Measurements from ENCODE around the gene SMAD7. TPM values are rescaled to one million over a fixed set of nuclear protein-coding genes. Genes with fewer than 3 reads are reported as not detected.
A peak's percentile ranks its signal among the peaks of the same experiment; 100 is the strongest.

SMAD7 gene
- total RNA-seq, 1 experiment from 2014 or later: 5.8 TPM

DNA sequence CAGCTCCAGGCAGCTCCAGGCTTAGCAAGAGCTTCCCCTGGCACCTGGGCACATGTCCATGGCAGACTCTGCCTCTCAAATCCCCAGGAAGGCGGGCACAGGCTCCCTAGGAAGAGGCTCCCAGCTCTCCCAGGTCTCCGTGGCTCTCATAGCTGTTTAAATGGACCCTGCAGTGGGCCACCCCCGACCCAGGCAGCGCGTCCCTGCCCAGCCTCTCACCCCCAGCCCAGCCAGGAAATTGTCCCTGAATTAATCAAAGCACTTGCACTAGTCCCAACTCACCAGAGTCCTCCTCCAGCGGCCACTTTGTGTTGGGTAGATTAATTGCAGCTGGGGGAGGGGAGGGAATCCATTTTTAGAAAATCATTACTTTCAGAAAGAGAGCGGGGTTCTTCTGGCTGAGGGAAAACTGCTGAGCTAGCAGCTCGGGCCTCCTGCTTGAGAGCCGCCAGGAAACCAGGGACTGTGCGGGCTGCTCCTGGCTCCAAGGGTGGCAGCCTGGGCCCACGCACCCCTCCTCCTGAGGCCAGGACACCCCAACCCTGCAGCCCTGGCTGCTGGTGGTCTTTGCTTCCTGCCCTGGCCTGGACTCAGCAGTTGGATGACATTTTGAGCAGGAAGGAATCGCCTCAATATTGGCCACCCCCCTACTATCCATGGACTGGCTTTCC is 36.0 kb downstream of the SMAD7 start:
- no peak overlapping the region for H3K27ac ChIP-seq

DNA sequence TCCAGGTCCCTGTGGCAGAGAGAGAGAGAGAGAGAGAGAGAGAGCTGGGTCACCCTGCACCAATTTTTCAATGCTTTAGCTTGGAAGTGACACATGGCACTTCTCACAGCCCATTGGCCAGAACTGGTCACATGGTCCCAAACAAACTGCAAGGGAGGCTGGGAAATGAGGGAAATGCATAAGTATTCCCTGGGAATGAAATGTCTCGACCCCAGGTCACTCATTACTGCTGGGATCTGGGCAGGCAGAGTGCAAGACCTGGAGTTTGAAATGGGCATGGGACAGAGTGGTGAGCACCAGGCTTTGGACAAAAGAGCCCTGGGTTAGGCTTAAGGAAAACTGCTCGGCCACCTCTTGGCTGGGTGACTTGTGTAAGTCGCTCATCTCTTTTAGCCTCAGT is 37.0 kb downstream of the SMAD7 start:
- no peak overlapping the region for H3K27ac ChIP-seq
- H3K4me2 ChIP-seq: no peak overlapping the region
- H2AFZ ChIP-seq: no peak overlapping the region
- H3K4me3 ChIP-seq: no peak overlapping the region
- H3K9me3 ChIP-seq (ENCODE audit: insufficient read depth, low read depth): no peaks in the 10 kb centered on the region
- ChIA-PET POLR2A (ENCODE audit: unreplicated experiment) (no interaction called here), CTCF (no interaction called here)
- no peak for DNase-seq
- intact Hi-C loops (cut with micrococcal nuclease; ENCODE audit: unreplicated experiment): loop anchor here (1.0 to 10.0 kb wide), 2 partner anchors 136 to 199 kb away; no protein-coding TSS in a partner anchor
- H4K20me1 ChIP-seq (ENCODE audit: insufficient read depth): no peaks in the 10 kb centered on the region
- peaks cover 17% of the 10 kb centered on the region for H3F3A ChIP-seq (ENCODE audit: insufficient read depth, low read depth)
- no peaks in the 10 kb centered on the region for H3K9me2 ChIP-seq (ENCODE audit: insufficient read depth)
- H3K79me2 ChIP-seq (ENCODE audit: low read depth): no peaks in the 10 kb centered on the region
- H3K4me1 ChIP-seq (replicated peaks; ENCODE audit: insufficient read depth): no peaks in the 10 kb centered on the region
- no peak for TF ChIP-seq EZH2 (IDR thresholded peaks at IDR 0.05; ENCODE audit: low read depth)
- TF ChIP-seq, protein P1, sequence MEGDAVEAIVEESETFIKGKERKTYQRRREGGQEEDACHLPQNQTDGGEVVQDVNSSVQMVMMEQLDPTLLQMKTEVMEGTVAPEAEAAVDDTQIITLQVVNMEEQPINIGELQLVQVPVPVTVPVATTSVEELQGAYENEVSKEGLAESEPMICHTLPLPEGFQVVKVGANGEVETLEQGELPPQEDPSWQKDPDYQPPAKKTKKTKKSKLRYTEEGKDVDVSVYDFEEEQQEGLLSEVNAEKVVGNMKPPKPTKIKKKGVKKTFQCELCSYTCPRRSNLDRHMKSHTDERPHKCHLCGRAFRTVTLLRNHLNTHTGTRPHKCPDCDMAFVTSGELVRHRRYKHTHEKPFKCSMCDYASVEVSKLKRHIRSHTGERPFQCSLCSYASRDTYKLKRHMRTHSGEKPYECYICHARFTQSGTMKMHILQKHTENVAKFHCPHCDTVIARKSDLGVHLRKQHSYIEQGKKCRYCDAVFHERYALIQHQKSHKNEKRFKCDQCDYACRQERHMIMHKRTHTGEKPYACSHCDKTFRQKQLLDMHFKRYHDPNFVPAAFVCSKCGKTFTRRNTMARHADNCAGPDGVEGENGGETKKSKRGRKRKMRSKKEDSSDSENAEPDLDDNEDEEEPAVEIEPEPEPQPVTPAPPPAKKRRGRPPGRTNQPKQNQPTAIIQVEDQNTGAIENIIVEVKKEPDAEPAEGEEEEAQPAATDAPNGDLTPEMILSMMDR (conservative IDR thresholded peaks at IDR 0.05): no peak
- H3K27me3 ChIP-seq (ENCODE audit: insufficient read depth, low read depth): no peaks in the 10 kb centered on the region
- H3K36me3 ChIP-seq (ENCODE audit: low read depth): no peaks in the 10 kb centered on the region
- no TSS peak for BruUV-seq (replicated peaks)

More for the DNA sequence above, 36.0 kb downstream of the SMAD7 start:
- BruUV-seq (replicated peaks): no TSS peak
- H3K4me1 ChIP-seq (replicated peaks; ENCODE audit: insufficient read depth): no peaks in the 10 kb centered on the region
- ChIA-PET CTCF (no interaction called here), POLR2A (ENCODE audit: unreplicated experiment) (no interaction called here)
- no peak for DNase-seq
- no peak overlapping the region for H3K4me3 ChIP-seq
- intact Hi-C loops (cut with micrococcal nuclease; ENCODE audit: unreplicated experiment): loop anchor here (10.0 kb wide), 1 partner anchor 200 kb away; no protein-coding TSS in a partner anchor
- H3K79me2 ChIP-seq (ENCODE audit: low read depth): no peaks in the 10 kb centered on the region
- H3K9me2 ChIP-seq (ENCODE audit: insufficient read depth): no peaks in the 10 kb centered on the region
- no peaks in the 10 kb centered on the region for H3K27me3 ChIP-seq (ENCODE audit: insufficient read depth, low read depth)
- no peak overlapping the region for H2AFZ ChIP-seq
- H3K36me3 ChIP-seq (ENCODE audit: low read depth): no peaks in the 10 kb centered on the region
- H3K4me2 ChIP-seq: no peak overlapping the region
- H4K20me1 ChIP-seq (ENCODE audit: insufficient read depth): no peaks in the 10 kb centered on the region
- no peaks in the 10 kb centered on the region for H3K9me3 ChIP-seq (ENCODE audit: insufficient read depth, low read depth)
- H3F3A ChIP-seq (ENCODE audit: insufficient read depth, low read depth): peaks cover 17% of the 10 kb centered on the region
- TF ChIP-seq, protein P1 (conservative IDR thresholded peaks at IDR 0.05): no peak
- no peak for TF ChIP-seq EZH2 (IDR thresholded peaks at IDR 0.05; ENCODE audit: low read depth)

DNA sequence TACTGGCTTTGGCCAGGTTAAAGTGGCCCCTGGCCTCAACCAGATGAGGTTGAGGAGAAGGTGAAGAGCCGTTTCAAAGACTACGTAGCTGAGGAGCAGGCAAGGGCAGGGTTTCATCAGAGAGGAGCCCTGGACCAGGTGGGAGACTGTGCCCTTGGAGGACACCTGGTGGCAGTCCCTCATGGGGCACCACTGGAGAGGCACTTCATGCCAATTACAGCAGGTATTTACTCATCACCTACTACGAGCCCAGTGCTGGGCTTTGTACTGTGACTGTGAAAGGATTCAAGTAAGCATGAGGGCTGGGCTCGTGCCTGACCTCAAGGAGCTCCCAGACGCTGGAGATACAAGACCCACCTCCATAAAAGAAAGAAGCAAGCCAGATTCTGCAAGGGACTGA is 37.6 kb downstream of the SMAD7 start:
- peaks cover 13% of the 10 kb centered on the region for H3F3A ChIP-seq (ENCODE audit: insufficient read depth, low read depth)
- no peaks in the 10 kb centered on the region for H3K27me3 ChIP-seq (ENCODE audit: insufficient read depth, low read depth)
- H4K20me1 ChIP-seq (ENCODE audit: insufficient read depth): no peaks in the 10 kb centered on the region
- BruUV-seq (replicated peaks): no TSS peak
- H3K36me3 ChIP-seq (ENCODE audit: low read depth): no peaks in the 10 kb centered on the region
- H3K27ac ChIP-seq: no peak overlapping the region
- H3K9me2 ChIP-seq (ENCODE audit: insufficient read depth): no peaks in the 10 kb centered on the region
- H3K4me1 ChIP-seq (replicated peaks; ENCODE audit: insufficient read depth): no peaks in the 10 kb centered on the region
- H3K9me3 ChIP-seq (ENCODE audit: insufficient read depth, low read depth): no peaks in the 10 kb centered on the region
- no peak for DNase-seq
- POLR2A ChIA-PET (ENCODE audit: unreplicated experiment): no interaction called here
- no peak overlapping the region for H3K4me3 ChIP-seq
- H3K79me2 ChIP-seq (ENCODE audit: low read depth): no peaks in the 10 kb centered on the region
- H2AFZ ChIP-seq: no peak overlapping the region
- no peak for TF ChIP-seq EZH2 (IDR thresholded peaks at IDR 0.05; ENCODE audit: low read depth)
- TF ChIP-seq, protein P1 (conservative IDR thresholded peaks at IDR 0.05): peak; percentile 70
- intact Hi-C loops (cut with micrococcal nuclease; ENCODE audit: unreplicated experiment): loop anchor here (1.0 to 10.0 kb wide), 2 partner anchors 136 to 198 kb away; no protein-coding TSS in a partner anchor
- H3K4me2 ChIP-seq: no peak overlapping the region
- CTCF ChIA-PET: interaction anchor here (0.6 kb wide), 1 partner anchor 236 kb away, joined by 3 read pairs; no protein-coding TSS in a partner anchor
